H9 (cell line): ENCODE data around the gene ASCC2. TPM values are rescaled to one million over a fixed set of nuclear protein-coding genes. Genes with fewer than 3 reads are reported as not detected.

Experiments
- DNase-seq: peaks from one replicate; pipeline ENCODE4 v3.0.0-alpha.2; 2017
- H2AFZ ChIP-seq: one replicate; pipeline ENCODE4 v1.6.1; 2013; ENCODE audit warnings: mild to moderate bottlenecking, low read length, control low read depth, moderate library complexity
- H2AK5ac ChIP-seq: 2 replicates; pipeline ENCODE4 v1.6.1; 2013; ENCODE audit warnings: low read length, control low read depth, mixed read lengths; ENCODE audit not compliant: insufficient read length
- H2BK120ac ChIP-seq: one replicate; pipeline ENCODE4 v1.6.1; 2013; ENCODE audit warnings: low read depth, mild to moderate bottlenecking, low read length, control low read depth, inconsistent platforms; ENCODE audit not compliant: poor library complexity, severe bottlenecking
- H2BK12ac ChIP-seq: 2 replicates; pipeline ENCODE4 v1.6.1; 2013; ENCODE audit warnings: low read length, control low read depth, mixed read lengths, low read depth; ENCODE audit not compliant: insufficient read length
- H2BK15ac ChIP-seq: 2 replicates; pipeline ENCODE4 v1.6.1; 2013; ENCODE audit warnings: low read depth, low read length, control low read depth
- H2BK20ac ChIP-seq: one replicate; pipeline ENCODE4 v1.6.1; 2013; ENCODE audit warnings: low read depth, mild to moderate bottlenecking, low read length, control low read depth, inconsistent platforms; ENCODE audit not compliant: poor library complexity, severe bottlenecking
- H2BK5ac ChIP-seq: 2 replicates; pipeline ENCODE4 v1.6.1; 2013; ENCODE audit warnings: low read length, control low read depth, mixed read lengths; ENCODE audit not compliant: insufficient read length
- H3K14ac ChIP-seq: 2 replicates; pipeline ENCODE4 v1.6.1; 2013; ENCODE audit warnings: low read length, control low read depth; ENCODE audit not compliant: insufficient read depth
- H3K18ac ChIP-seq: 2 replicates; pipeline ENCODE4 v1.6.1; 2013; ENCODE audit warnings: low read depth, mild to moderate bottlenecking, mixed read lengths, low read length, control low read depth; ENCODE audit not compliant: insufficient read length
- H3K23ac ChIP-seq: 2 replicates; pipeline ENCODE4 v1.6.1; 2013; ENCODE audit warnings: low read length, control low read depth, mixed read lengths, low read depth; ENCODE audit not compliant: insufficient read length
- H3K23me2 ChIP-seq: 2 replicates; pipeline ENCODE4 v1.6.1; 2013; ENCODE audit warnings: low read depth, mild to moderate bottlenecking, mixed read lengths, low read length, control low read depth; ENCODE audit not compliant: insufficient read length, poor library complexity, severe bottlenecking
- H3K27ac ChIP-seq: 2 replicates; pipeline ENCODE4 v1.5.1; 2013; ENCODE audit warnings: low read length, control low read depth, mixed read lengths, low read depth; ENCODE audit not compliant: insufficient read length
- H3K27me3 ChIP-seq: 2 replicates; pipeline ENCODE4 v1.6.1; 2013; ENCODE audit warnings: low read length, control low read depth, inconsistent platforms; ENCODE audit not compliant: insufficient read depth
- H3K4ac ChIP-seq: 2 replicates; pipeline ENCODE4 v1.6.1; 2013; ENCODE audit warnings: low read depth, mild to moderate bottlenecking, control low read depth, inconsistent platforms, low read length, moderate library complexity
- H3K4me1 ChIP-seq: 2 replicates; pipeline ENCODE4 v1.6.1; 2013; ENCODE audit warnings: low read length, control low read depth, inconsistent platforms; ENCODE audit not compliant: insufficient read depth
- H3K4me2 ChIP-seq: 2 replicates; pipeline ENCODE4 v1.6.1; 2013; ENCODE audit warnings: low read length, control low read depth, mixed read lengths; ENCODE audit not compliant: insufficient read length, insufficient read depth
- H3K56ac ChIP-seq: 2 replicates; pipeline ENCODE4 v1.6.1; 2013; ENCODE audit warnings: low read depth, mild to moderate bottlenecking, mixed read lengths, low read length, control low read depth; ENCODE audit not compliant: insufficient read length
- H3K79me1 ChIP-seq: 2 replicates; pipeline ENCODE4 v1.6.1; 2013; ENCODE audit warnings: low read depth, mild to moderate bottlenecking, moderate library complexity, low read length, control low read depth, inconsistent platforms; ENCODE audit not compliant: insufficient read depth, poor library complexity, severe bottlenecking
- H3K79me2 ChIP-seq: 2 replicates; pipeline ENCODE4 v1.6.1; 2013; ENCODE audit warnings: low read length, control low read depth, inconsistent platforms; ENCODE audit not compliant: insufficient read depth
- H3K9ac ChIP-seq: 2 replicates; pipeline ENCODE4 v1.6.1; 2013; ENCODE audit warnings: low read length, control low read depth, mixed read lengths; ENCODE audit not compliant: insufficient read length; ENCODE audit errors: extremely low read depth
- H3K9me3 ChIP-seq: one replicate; pipeline ENCODE4 v1.6.1; 2013; ENCODE audit warnings: low read depth, low read length, inconsistent platforms; ENCODE audit not compliant: control insufficient read depth
- H3T11ph ChIP-seq: one replicate; pipeline ENCODE4 v1.6.1; 2013; ENCODE audit warnings: mild to moderate bottlenecking, low read length, control low read depth, inconsistent platforms
- H4K20me1 ChIP-seq: one replicate; pipeline ENCODE4 v1.6.1; 2013; ENCODE audit not compliant: control insufficient read depth, insufficient read length, insufficient read depth
- H4K5ac ChIP-seq: 2 replicates; pipeline ENCODE4 v1.6.1; 2013; ENCODE audit warnings: low read depth, mild to moderate bottlenecking, mixed read lengths, low read length, control low read depth; ENCODE audit not compliant: insufficient read length
- H4K8ac ChIP-seq: replicated peaks from 2 replicates; pipeline ENCODE4 v1.6.1; 2013; ENCODE audit warnings: low read length, control low read depth, mixed read lengths, low read depth; ENCODE audit not compliant: insufficient read length
- H4K91ac ChIP-seq: 2 replicates; pipeline ENCODE4 v1.6.1; 2013; ENCODE audit warnings: low read depth, mild to moderate bottlenecking, moderate library complexity, mixed read lengths, low read length, control low read depth; ENCODE audit not compliant: insufficient read length
- H3K27ac Mint-ChIP-seq, 3 experiments: 2 replicates in 2 of 3; 3 replicates in 1 of 3; pipeline ENCODE4 v1.8.0; 2020 to 2021; ENCODE audit warnings: mixed read lengths in 3 of 3, mild to moderate bottlenecking in 1 of 3, moderate library complexity in 1 of 3
- H3K27me3 Mint-ChIP-seq: 2 replicates; pipeline ENCODE4 v1.8.0; 2021; ENCODE audit warnings: low read depth, mild to moderate bottlenecking, moderate library complexity, mixed read lengths
- H3K36me3 Mint-ChIP-seq, 3 experiments: 2 replicates in 2 of 3; 3 replicates in 1 of 3; pipeline ENCODE4 v1.8.0; 2020 to 2021; ENCODE audit warnings: low read depth in 3 of 3, mixed read lengths in 3 of 3; ENCODE audit not compliant: insufficient read depth in 1 of 3
- H3K4me1 Mint-ChIP-seq, 2 experiments: 2 replicates each; pipeline ENCODE4 v1.8.0; 2020; ENCODE audit warnings: mixed read lengths in 2 of 2
- H3K4me3 Mint-ChIP-seq, 2 experiments: 2 replicates in 1 of 2; 3 replicates in 1 of 2; pipeline ENCODE4 v1.8.0; 2020 to 2021; ENCODE audit warnings: mild to moderate bottlenecking in 2 of 2, mixed read lengths in 2 of 2, moderate library complexity in 1 of 2
- H3K9me3 Mint-ChIP-seq, 2 experiments: 2 replicates in 1 of 2; 3 replicates in 1 of 2; pipeline ENCODE4 v1.8.0; 2020; ENCODE audit warnings: mild to moderate bottlenecking in 2 of 2, mixed read lengths in 2 of 2, moderate library complexity in 1 of 2
- WGBS: extraction: QIAGEN DNeasy Blood & Tissue Kit; methylation state at CpG from one replicate; pipeline ENCODE4 v1.1.7; 2013; ENCODE audit warnings: missing lambda C conversion rate, low lambda C conversion rate, mixed read lengths; ENCODE audit not compliant: insufficient read length; ENCODE audit errors: extremely low coverage; 5-methylcytosine and 5-hydroxymethylcytosine counted together
- total RNA-seq: library from RNA; stranded (reverse); gene quantifications from 2 replicates; pipeline ENCODE4 v1.2.1, GENCODE V29; 2021
- TF ChIP-seq, protein P1 (sequence below): fragments of 200-600 bp; sonication (generic); conservative IDR thresholded peaks from 3 replicates; pipeline ENCODE4 v1.8.0; 2021; ENCODE audit warnings: antibody characterized with exemption, mild to moderate bottlenecking

The ASCC2 gene
- total RNA-seq, 1 experiment from 2014 or later = 48.2 TPM

DNA sequence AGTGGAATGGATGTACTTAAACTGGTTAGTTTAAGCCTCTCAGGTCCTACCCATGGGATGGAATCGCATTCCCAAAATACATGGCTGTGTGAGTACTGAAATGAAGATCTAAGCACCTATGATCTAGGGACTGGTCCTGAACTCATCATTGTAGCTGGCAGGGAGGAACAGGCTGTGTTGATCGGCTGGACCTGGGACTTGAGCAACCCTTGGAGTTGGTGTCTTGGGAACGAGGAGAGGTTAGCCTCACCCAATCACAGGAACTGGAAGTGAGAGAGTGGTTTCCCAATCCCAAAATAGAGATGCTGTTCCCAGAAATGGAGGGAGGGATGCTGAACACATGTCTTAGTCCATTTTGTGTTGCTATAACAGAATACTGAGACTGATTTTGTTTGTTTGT is 16.4 kb upstream of the ASCC2 start:
- no peak overlapping the region for H2BK12ac ChIP-seq
- H3K9me3 ChIP-seq = no peaks in the 10 kb centered on the region
- Mint-ChIP-seq H3K4me1 (no peaks in the 10 kb centered on the region), H3K27ac (no peak overlapping the region; a peak in 1 of 7 replicates), H3K4me3 (no peak overlapping the region), H3K9me3 (no peaks in the 10 kb centered on the region; a peak in 1 of 5 replicates), H3K36me3 (no peaks in the 10 kb centered on the region), H3K27me3 (no peaks in the 10 kb centered on the region)
- TF ChIP-seq, protein P1, sequence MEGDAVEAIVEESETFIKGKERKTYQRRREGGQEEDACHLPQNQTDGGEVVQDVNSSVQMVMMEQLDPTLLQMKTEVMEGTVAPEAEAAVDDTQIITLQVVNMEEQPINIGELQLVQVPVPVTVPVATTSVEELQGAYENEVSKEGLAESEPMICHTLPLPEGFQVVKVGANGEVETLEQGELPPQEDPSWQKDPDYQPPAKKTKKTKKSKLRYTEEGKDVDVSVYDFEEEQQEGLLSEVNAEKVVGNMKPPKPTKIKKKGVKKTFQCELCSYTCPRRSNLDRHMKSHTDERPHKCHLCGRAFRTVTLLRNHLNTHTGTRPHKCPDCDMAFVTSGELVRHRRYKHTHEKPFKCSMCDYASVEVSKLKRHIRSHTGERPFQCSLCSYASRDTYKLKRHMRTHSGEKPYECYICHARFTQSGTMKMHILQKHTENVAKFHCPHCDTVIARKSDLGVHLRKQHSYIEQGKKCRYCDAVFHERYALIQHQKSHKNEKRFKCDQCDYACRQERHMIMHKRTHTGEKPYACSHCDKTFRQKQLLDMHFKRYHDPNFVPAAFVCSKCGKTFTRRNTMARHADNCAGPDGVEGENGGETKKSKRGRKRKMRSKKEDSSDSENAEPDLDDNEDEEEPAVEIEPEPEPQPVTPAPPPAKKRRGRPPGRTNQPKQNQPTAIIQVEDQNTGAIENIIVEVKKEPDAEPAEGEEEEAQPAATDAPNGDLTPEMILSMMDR = no peak
- H3K23me2 ChIP-seq = no peaks in the 10 kb centered on the region
- H3K23ac ChIP-seq = no peak overlapping the region
- H3K4ac ChIP-seq = no peak overlapping the region
- H3K27ac ChIP-seq = no peak overlapping the region
- no peaks in the 10 kb centered on the region for H4K20me1 ChIP-seq
- no peak for DNase-seq
- H2AK5ac ChIP-seq = no peak overlapping the region
- H3K4me2 ChIP-seq = no peak overlapping the region
- no peaks in the 10 kb centered on the region for H3K79me2 ChIP-seq
- H2AFZ ChIP-seq = no peak overlapping the region
- H4K91ac ChIP-seq = no peak overlapping the region
- no CpG with 5 or more reads among the region's 3 CpGs for whole genome bisulfite sequencing
- no peak overlapping the region for H3K18ac ChIP-seq
- no peak overlapping the region for H4K5ac ChIP-seq
- H4K8ac ChIP-seq = no peak overlapping the region
- no peak overlapping the region for H3K56ac ChIP-seq
- no peaks in the 10 kb centered on the region for H3K79me1 ChIP-seq
- H3K27me3 ChIP-seq = no peaks in the 10 kb centered on the region
- no peak overlapping the region for H3T11ph ChIP-seq
- no peak overlapping the region for H3K14ac ChIP-seq
- H2BK20ac ChIP-seq = no peak overlapping the region
- H3K9ac ChIP-seq = no peak overlapping the region
- H2BK5ac ChIP-seq = no peak overlapping the region
- no peak overlapping the region for H2BK15ac ChIP-seq
- no peak overlapping the region for H2BK120ac ChIP-seq
- no peaks in the 10 kb centered on the region for H3K4me1 ChIP-seq
